ENCODE results near the gene CFAP74. TPM values are rescaled to one million over a fixed set of nuclear protein-coding genes. Genes with fewer than 3 reads are reported as not detected.

CFAP74 gene
- total and polyA plus RNA-seq, 9 of the 15 experiments (the other 6 are each of a cell fraction or from before 2014, with no cell fraction given), result 0.03 to 0.15 (median 0.05) TPM; not detected in 6

DNA sequence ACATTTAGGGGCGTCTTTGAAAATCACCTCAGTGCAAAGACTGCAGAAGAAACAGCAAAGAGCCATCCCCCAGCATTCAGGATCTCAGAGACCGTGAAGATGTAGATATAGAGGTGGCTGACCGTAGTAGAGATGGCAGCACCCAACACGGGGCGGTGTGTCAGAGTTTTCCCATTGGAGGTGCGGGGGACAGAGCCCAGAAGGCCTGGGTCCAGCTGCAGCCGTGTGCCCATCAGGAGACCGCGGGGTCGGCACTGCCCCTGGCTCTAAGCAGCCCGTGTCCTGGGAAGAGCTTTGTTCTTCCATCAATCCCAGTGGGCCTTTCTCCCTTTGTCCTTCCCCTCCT is 16.7 kb upstream of the CFAP74 start:
- intact Hi-C loops (cut with micrococcal nuclease), result no loop called here
- ChIA-PET CTCF (ENCODE audit: low intra/inter-chr PET ratio) (no interaction called here), POLR2A (interaction anchor here (0.7 to 1.0 kb wide), 2 partner anchors 23 to 32 kb away, joined by 3 read pairs; no protein-coding TSS in a partner anchor)
- H3K9me3 ChIP-seq (replicated peaks; ENCODE audit: control insufficient read depth, insufficient read depth, low read depth, low read length), result no peaks in the 10 kb centered on the region
- H3K36me3 ChIP-seq (ENCODE audit: control insufficient read depth, insufficient read depth, low read length), result no peaks in the 10 kb centered on the region
- TF ChIP-seq CBFA2T3 (IDR thresholded peaks at IDR 0.05) (no peak), ZBTB1 (CRISPR knock-in tag; IDR thresholded peaks at IDR 0.05; ENCODE audit: borderline replicate concordance, low read depth) (no peak), BMI1 (IDR thresholded peaks at IDR 0.05; ENCODE audit: low read length) (no peak), AFF1 (IDR thresholded peaks at IDR 0.05; ENCODE audit: low read depth in 1 of 2, partially characterized antibody in 2 of 2) (no peak), STAT5A (IDR thresholded peaks at IDR 0.05; ENCODE audit: borderline replicate concordance, low read length) (no peak), GABPB1 (CRISPR knock-in tag; IDR thresholded peaks at IDR 0.05) (no peak), PRMT5 (CRISPR knock-in tag; IDR thresholded peaks at IDR 0.05) (no peak), ZEB2 (IDR thresholded peaks at IDR 0.05) (no peak), CXXC5 (CRISPR knock-in tag; IDR thresholded peaks at IDR 0.05) (no peak), RBM15 (IDR thresholded peaks at IDR 0.05; ENCODE audit: insufficient read depth, low read length) (no peak), RHOXF2B (CRISPR knock-in tag; conservative IDR thresholded peaks at IDR 0.05) (no peak), ZNF133 (CRISPR knock-in tag; IDR thresholded peaks at IDR 0.05) (no peak), NR2C1 (IDR thresholded peaks at IDR 0.05) (no peak), NR2C1 (tag; IDR thresholded peaks at IDR 0.05) (no peak), SAFB (IDR thresholded peaks at IDR 0.05; ENCODE audit: borderline replicate concordance, low read depth, low read length) (no peak), CAMTA2 (CRISPR knock-in tag; conservative IDR thresholded peaks at IDR 0.05) (no peak)
- TF ChIP-seq, protein P1, sequence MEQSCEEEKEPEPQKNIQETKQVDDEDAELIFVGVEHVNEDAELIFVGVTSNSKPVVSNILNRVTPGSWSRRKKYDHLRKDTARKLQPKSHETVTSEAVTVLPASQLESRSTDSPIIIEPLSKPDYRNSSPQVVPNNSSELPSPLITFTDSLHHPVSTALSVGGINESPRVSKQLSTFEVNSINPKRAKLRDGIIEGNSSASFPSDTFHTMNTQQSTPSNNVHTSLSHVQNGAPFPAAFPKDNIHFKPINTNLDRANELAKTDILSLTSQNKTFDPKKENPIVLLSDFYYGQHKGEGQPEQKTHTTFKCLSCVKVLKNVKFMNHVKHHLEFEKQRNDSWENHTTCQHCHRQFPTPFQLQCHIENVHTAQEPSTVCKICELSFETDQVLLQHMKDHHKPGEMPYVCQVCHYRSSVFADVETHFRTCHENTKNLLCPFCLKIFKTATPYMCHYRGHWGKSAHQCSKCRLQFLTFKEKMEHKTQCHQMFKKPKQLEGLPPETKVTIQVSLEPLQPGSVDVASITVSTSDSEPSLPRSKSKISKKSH (CRISPR knock-in tag; IDR thresholded peaks at IDR 0.05), result no peak
- no peak overlapping the region for H2AFZ ChIP-seq (ENCODE audit: low read depth, low read length)
- no peak overlapping the region for H3K9ac ChIP-seq (ENCODE audit: insufficient read depth in 1 of 2, low read depth in 2 of 2, low read length in 2 of 2)
- no TSS peak for BruUV-seq (replicated peaks)
- H3K27ac ChIP-seq (ENCODE audit: extremely low read depth, low read depth, low read length), result no peak overlapping the region
- H3K79me2 ChIP-seq (ENCODE audit: control insufficient read depth, insufficient read depth, low read length), result no peaks in the 10 kb centered on the region
- peaks cover 23% of the 10 kb centered on the region; the same call in 1 of the 2 replicates for H4K20me1 ChIP-seq (replicated peaks; ENCODE audit: control insufficient read depth, insufficient read depth, low read length)
- no peak overlapping the region for H3K4me3 ChIP-seq
- peaks cover 0 to 24% of the 10 kb centered on the region in 2 experiments; a peak in 2 of 5 replicates for H3K4me1 ChIP-seq (replicated peaks in 1 of 2; ENCODE audit: control insufficient read depth in 2 of 2, insufficient read depth in 2 of 2, low read length in 2 of 2)
- peaks cover 79 to 94% of the 10 kb centered on the region in 2 experiments for H3K27me3 ChIP-seq (ENCODE audit: control insufficient read depth in 2 of 2, insufficient read depth in 2 of 2, low read length in 2 of 2)
- DNase-seq (ENCODE audit: extremely low read depth in 1 of 4, low spot score in 3 of 4) (no peak), FAIRE-seq (no peak), ATAC-seq (no peak)
- 0% methylated on average over 11 of the region's 11 CpGs for WGBS (ENCODE audit: insufficient coverage, low coverage, missing lambda C conversion rate)
- in situ Hi-C loops (cut with MboI), result no loop called here
- no peaks in the 10 kb centered on the region for H3K9me1 ChIP-seq (ENCODE audit: control insufficient read depth, insufficient read depth, low read length)
- no peak overlapping the region for H3K4me2 ChIP-seq (ENCODE audit: insufficient read depth, low read length)
